ENCODE data around the gene SKIC3. TPM values are rescaled to one million over a fixed set of nuclear protein-coding genes. Genes with fewer than 3 reads are reported as not detected.

The SKIC3 gene
- total and polyA plus RNA-seq, 4 donors = 13.4 to 53.8 (median 29.0) TPM

- Histone ChIP-seq H3K36me3 (ENCODE audit: control insufficient read depth in 4 of 4, insufficient read depth in 3 of 4, low read depth in 1 of 4, low read length in 3 of 4) (peaks cover 4 to 34% (median 26%) of the 10 kb centered on the region in 4 donors), H3K4me1 (ENCODE audit: control insufficient read depth in 4 of 4, insufficient read depth in 4 of 4, low read length in 3 of 4) (no peaks in the 10 kb centered on the region), H3K9me3 (ENCODE audit: control insufficient read depth in 4 of 4, low read length in 3 of 4) (no peaks in the 10 kb centered on the region), H3K9ac (ENCODE audit: low read depth in 1 of 2, low read length in 2 of 2) (no peak overlapping the region), H3K27ac (ENCODE audit: low read depth in 1 of 2, low read length in 2 of 2) (no peak overlapping the region), H3K4me3 (ENCODE audit: low read depth in 1 of 3, low read length in 3 of 3) (no peak overlapping the region), H3K27me3 (ENCODE audit: control insufficient read depth in 4 of 4, insufficient read depth in 4 of 4, low read length in 3 of 4) (no peaks in the 10 kb centered on the region)
- DNase-seq (ENCODE audit: low spot score) = no peak
- WGBS = 89% methylated on average over 2 of the region's 2 CpGs
- no peak for TF ChIP-seq ZBTB33 (IDR thresholded peaks at IDR 0.05)
- TF ChIP-seq FOXA2 (IDR thresholded peaks at IDR 0.05) = no peak
- TF ChIP-seq GABPA (IDR thresholded peaks at IDR 0.05 in 1 of 2, conservative IDR thresholded peaks at IDR 0.05 in 1 of 2) = no peak
- TF ChIP-seq MAX (IDR thresholded peaks at IDR 0.05) = no peak
- TF ChIP-seq JUND (IDR thresholded peaks at IDR 0.05) = no peak
- TF ChIP-seq RAD21 (IDR thresholded peaks at IDR 0.05) = no peak
- no peak for TF ChIP-seq HNF4A (conservative IDR thresholded peaks at IDR 0.05)
- no peak for TF ChIP-seq REST (IDR thresholded peaks at IDR 0.05)
- TF ChIP-seq ATF3 (IDR thresholded peaks at IDR 0.05) = no peak
- TF ChIP-seq NR2F2 (IDR thresholded peaks at IDR 0.05) = no peak
- no peak for TF ChIP-seq RXRA (IDR thresholded peaks at IDR 0.05)
- TF ChIP-seq FOXA1 (IDR thresholded peaks at IDR 0.05) = no peak
- no peak for TF ChIP-seq CTCF (IDR thresholded peaks at IDR 0.05; ENCODE audit: low read depth, low read length, missing input control)
- TF ChIP-seq TAF1 (conservative IDR thresholded peaks at IDR 0.05) = no peak
- no peak for TF ChIP-seq EGR1 (IDR thresholded peaks at IDR 0.05; ENCODE audit: low read depth in 2 of 2)
- no peak for TF ChIP-seq HNF4G (IDR thresholded peaks at IDR 0.05)
- TF ChIP-seq SP1 (IDR thresholded peaks at IDR 0.05) = no peak
- no peak for TF ChIP-seq YY1 (IDR thresholded peaks at IDR 0.05)
Measured at GRCh38 chr5:95533106-95533505, 21.7 kb downstream of the SKIC3 start.
